ENCODE measurements around the gene DUOX1.

GRCh38 chr15:45094358-45094730 lies 35.5 kb upstream of the DUOX1 start:
- TF ChIP-seq CTCF (IDR thresholded peaks at IDR 0.05; ENCODE audit: low read depth, low read length) = no peak
- no peak for TF ChIP-seq EZH2phosphoT487 (IDR thresholded peaks at IDR 0.05; ENCODE audit: low read depth)
